WTC11 (cell line): ENCODE results near the gene CORO6. TPM values are rescaled to one million over a fixed set of nuclear protein-coding genes. Genes with fewer than 3 reads are reported as not detected.

Experiments
- CBFB ChIP-seq: sonication (generic); formaldehyde crosslinking; IDR thresholded peaks from 2 replicates; pipeline ENCODE4 v1.8.1; 2022; ENCODE audit warnings: mild to moderate bottlenecking, low read depth, missing genetic modification reagents
- IRF2 ChIP-seq: sonication (generic); formaldehyde crosslinking; IDR thresholded peaks from 2 replicates; pipeline ENCODE4 v1.8.0; 2022; ENCODE audit warnings: low read depth, missing genetic modification reagents, borderline replicate concordance
- JUN ChIP-seq: sonication (generic); formaldehyde crosslinking; IDR thresholded peaks from 2 replicates; pipeline ENCODE4 v1.8.0; 2023; ENCODE audit warnings: mild to moderate bottlenecking, missing genetic modification reagents
- KAT7 ChIP-seq: sonication (generic); formaldehyde crosslinking; IDR thresholded peaks from 2 replicates; pipeline ENCODE4 v1.8.1; 2023; ENCODE audit warnings: missing genetic modification reagents, mild to moderate bottlenecking, borderline replicate concordance
- OVOL2 ChIP-seq: fragments of 250-450 bp; sonication (Bioruptor Pico); IDR thresholded peaks from 2 replicates; pipeline ENCODE4 v1.9.0; 2021; ENCODE audit warnings: mild to moderate bottlenecking, borderline replicate concordance
- PRRX2 ChIP-seq: fragments of 250-450 bp; sonication (Bioruptor Pico); IDR thresholded peaks from 2 replicates; pipeline ENCODE4 v1.8.0; 2021; ENCODE audit warnings: mild to moderate bottlenecking
- RORB ChIP-seq: fragments of 250-450 bp; sonication (Bioruptor Pico); IDR thresholded peaks from 2 replicates; pipeline ENCODE4 v1.9.0; 2021; ENCODE audit warnings: mild to moderate bottlenecking
- SMAD4 ChIP-seq: sonication (generic); formaldehyde crosslinking; IDR thresholded peaks from 2 replicates; pipeline ENCODE4 v1.8.0; 2022; ENCODE audit warnings: mild to moderate bottlenecking, missing genetic modification reagents
- SOX15 ChIP-seq: fragments of 250-450 bp; sonication (Bioruptor Pico); IDR thresholded peaks from 2 replicates; pipeline ENCODE4 v1.9.0; 2021; ENCODE audit warnings: mild to moderate bottlenecking
- SP1 ChIP-seq: sonication (generic); formaldehyde crosslinking; conservative IDR thresholded peaks from 2 replicates; pipeline ENCODE4 v1.8.1; 2022; ENCODE audit warnings: missing genetic modification reagents
- TCF7 ChIP-seq: sonication (generic); formaldehyde crosslinking; IDR thresholded peaks from 2 replicates; pipeline ENCODE4 v1.8.0; 2022; ENCODE audit warnings: mild to moderate bottlenecking, low read depth, missing genetic modification reagents, moderate library complexity
- TEAD1 ChIP-seq: sonication (generic); formaldehyde crosslinking; IDR thresholded peaks from 2 replicates; pipeline ENCODE4 v1.8.0; 2022; ENCODE audit warnings: mild to moderate bottlenecking, missing genetic modification reagents
- total RNA-seq: library from RNA; stranded (reverse); gene quantifications from 3 replicates; pipeline ENCODE4 v1.2.3, GENCODE V29; 2021
- TF ChIP-seq, protein P1 (sequence below): sonication (generic); formaldehyde crosslinking; IDR thresholded peaks from 2 replicates; pipeline ENCODE4 v1.8.1; 2023; ENCODE audit warnings: mild to moderate bottlenecking, missing genetic modification reagents
- TF ChIP-seq, protein P2 (sequence below): sonication (generic); formaldehyde crosslinking; IDR thresholded peaks from 2 replicates; pipeline ENCODE4 v1.8.1; 2022; ENCODE audit warnings: missing genetic modification reagents, borderline replicate concordance
- TF ChIP-seq, protein P3 (sequence below): sonication (generic); formaldehyde crosslinking; IDR thresholded peaks from 2 replicates; pipeline ENCODE4 v1.8.0; 2023; ENCODE audit warnings: missing genetic modification reagents
- TF ChIP-seq, protein P4 (sequence below): sonication (generic); formaldehyde crosslinking; IDR thresholded peaks from 2 replicates; pipeline ENCODE4 v1.8.0; 2022; ENCODE audit warnings: mild to moderate bottlenecking, missing genetic modification reagents
- TF ChIP-seq, protein P5 (sequence below): sonication (generic); formaldehyde crosslinking; IDR thresholded peaks from 2 replicates; pipeline ENCODE4 v1.8.0; 2022; ENCODE audit warnings: mild to moderate bottlenecking, missing genetic modification reagents
- TF ChIP-seq, protein P6 (sequence below): sonication (generic); formaldehyde crosslinking; IDR thresholded peaks from 2 replicates; pipeline ENCODE4 v1.8.1; 2022; ENCODE audit warnings: low read depth, mild to moderate bottlenecking, moderate library complexity, missing genetic modification reagents, borderline replicate concordance
- TF ChIP-seq, protein P7 (sequence below): sonication (generic); formaldehyde crosslinking; IDR thresholded peaks from 2 replicates; pipeline ENCODE4 v1.8.0; 2023; ENCODE audit warnings: mild to moderate bottlenecking, missing genetic modification reagents
- TF ChIP-seq, protein P8 (sequence below): fragments of 250-450 bp; sonication (Bioruptor Pico); conservative IDR thresholded peaks from 2 replicates; pipeline ENCODE4 v1.9.0; 2021; ENCODE audit warnings: mild to moderate bottlenecking
- TF ChIP-seq, protein P9 (sequence below): sonication (generic); formaldehyde crosslinking; IDR thresholded peaks from 2 replicates; pipeline ENCODE4 v1.8.0; 2022; ENCODE audit warnings: missing genetic modification reagents

Gene CORO6
- total RNA-seq, 1 experiment from 2014 or later = 8.9 TPM

DNA sequence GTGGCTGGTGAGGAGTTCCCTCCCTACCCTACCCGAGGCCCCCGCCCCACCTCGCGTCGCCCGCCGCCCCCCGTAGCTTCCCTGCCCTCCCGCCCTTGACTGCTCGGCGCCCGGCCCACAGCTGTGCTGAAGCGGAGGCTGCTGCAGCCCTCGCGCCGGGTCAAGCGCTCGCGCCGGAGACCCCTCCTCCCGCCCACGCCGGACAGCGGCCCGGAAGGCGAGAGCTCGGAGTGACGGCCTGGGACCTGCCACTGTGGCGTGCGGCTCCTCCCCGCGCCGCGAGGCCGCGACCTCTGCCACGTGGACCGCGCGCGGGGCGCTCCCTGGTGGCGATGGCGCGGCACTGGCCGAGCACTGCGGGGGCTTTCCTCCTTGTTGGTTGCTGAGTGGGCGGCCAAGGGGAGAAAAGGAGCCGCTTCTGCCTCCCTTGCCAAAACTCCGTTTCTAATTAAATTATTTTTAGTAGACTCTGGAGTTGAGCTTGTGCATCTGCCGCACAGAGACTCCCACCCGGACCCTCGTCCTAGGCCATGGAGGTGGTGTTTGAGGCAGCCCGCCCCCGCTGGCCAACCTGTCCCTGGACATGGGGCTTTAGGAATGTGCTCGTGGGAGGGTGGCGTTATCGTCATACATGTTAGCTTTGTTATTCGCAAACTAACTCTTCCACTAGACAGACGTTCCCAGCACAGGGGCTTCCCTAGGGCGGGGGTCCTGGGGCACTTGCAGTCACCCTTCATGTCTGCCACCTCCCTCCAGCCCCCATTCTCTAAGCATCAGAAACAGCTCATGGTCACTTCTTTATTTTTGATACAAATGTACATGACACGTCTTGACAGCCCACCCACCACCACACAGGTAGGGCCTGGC lies 49.8 kb downstream of the CORO6 start (continued):
- TF ChIP-seq CBFB (CRISPR knock-in tag) (no peak), TEAD1 (CRISPR knock-in tag) (no peak), KAT7 (no peak), OVOL2 (no peak), SOX15 (CRISPR knock-in tag) (no peak), PRRX2 (CRISPR knock-in tag) (no peak), SP1 (CRISPR knock-in tag) (peak; percentile 64), SMAD4 (CRISPR knock-in tag) (no peak), TCF7 (CRISPR knock-in tag) (no peak), JUN (CRISPR knock-in tag) (no peak), RORB (CRISPR knock-in tag) (no peak), IRF2 (CRISPR knock-in tag) (no peak; the same call in 1 of the 2 replicates)
- TF ChIP-seq, protein P1, sequence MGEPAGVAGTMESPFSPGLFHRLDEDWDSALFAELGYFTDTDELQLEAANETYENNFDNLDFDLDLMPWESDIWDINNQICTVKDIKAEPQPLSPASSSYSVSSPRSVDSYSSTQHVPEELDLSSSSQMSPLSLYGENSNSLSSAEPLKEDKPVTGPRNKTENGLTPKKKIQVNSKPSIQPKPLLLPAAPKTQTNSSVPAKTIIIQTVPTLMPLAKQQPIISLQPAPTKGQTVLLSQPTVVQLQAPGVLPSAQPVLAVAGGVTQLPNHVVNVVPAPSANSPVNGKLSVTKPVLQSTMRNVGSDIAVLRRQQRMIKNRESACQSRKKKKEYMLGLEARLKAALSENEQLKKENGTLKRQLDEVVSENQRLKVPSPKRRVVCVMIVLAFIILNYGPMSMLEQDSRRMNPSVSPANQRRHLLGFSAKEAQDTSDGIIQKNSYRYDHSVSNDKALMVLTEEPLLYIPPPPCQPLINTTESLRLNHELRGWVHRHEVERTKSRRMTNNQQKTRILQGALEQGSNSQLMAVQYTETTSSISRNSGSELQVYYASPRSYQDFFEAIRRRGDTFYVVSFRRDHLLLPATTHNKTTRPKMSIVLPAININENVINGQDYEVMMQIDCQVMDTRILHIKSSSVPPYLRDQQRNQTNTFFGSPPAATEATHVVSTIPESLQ = no peak
- TF ChIP-seq, protein P2, sequence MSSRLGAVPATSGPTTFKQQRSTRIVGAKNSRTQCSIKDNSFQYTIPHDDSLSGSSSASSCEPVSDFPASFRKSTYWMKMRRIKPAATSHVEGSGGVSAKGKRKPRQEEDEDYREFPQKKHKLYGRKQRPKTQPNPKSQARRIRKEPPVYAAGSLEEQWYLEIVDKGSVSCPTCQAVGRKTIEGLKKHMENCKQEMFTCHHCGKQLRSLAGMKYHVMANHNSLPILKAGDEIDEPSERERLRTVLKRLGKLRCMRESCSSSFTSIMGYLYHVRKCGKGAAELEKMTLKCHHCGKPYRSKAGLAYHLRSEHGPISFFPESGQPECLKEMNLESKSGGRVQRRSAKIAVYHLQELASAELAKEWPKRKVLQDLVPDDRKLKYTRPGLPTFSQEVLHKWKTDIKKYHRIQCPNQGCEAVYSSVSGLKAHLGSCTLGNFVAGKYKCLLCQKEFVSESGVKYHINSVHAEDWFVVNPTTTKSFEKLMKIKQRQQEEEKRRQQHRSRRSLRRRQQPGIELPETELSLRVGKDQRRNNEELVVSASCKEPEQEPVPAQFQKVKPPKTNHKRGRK (CRISPR knock-in tag) = no peak
- TF ChIP-seq, protein P3, sequence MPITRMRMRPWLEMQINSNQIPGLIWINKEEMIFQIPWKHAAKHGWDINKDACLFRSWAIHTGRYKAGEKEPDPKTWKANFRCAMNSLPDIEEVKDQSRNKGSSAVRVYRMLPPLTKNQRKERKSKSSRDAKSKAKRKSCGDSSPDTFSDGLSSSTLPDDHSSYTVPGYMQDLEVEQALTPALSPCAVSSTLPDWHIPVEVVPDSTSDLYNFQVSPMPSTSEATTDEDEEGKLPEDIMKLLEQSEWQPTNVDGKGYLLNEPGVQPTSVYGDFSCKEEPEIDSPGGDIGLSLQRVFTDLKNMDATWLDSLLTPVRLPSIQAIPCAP (CRISPR knock-in tag) = no peak
- TF ChIP-seq, protein P4, sequence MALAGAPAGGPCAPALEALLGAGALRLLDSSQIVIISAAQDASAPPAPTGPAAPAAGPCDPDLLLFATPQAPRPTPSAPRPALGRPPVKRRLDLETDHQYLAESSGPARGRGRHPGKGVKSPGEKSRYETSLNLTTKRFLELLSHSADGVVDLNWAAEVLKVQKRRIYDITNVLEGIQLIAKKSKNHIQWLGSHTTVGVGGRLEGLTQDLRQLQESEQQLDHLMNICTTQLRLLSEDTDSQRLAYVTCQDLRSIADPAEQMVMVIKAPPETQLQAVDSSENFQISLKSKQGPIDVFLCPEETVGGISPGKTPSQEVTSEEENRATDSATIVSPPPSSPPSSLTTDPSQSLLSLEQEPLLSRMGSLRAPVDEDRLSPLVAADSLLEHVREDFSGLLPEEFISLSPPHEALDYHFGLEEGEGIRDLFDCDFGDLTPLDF (CRISPR knock-in tag) = no peak
- TF ChIP-seq, protein P5, sequence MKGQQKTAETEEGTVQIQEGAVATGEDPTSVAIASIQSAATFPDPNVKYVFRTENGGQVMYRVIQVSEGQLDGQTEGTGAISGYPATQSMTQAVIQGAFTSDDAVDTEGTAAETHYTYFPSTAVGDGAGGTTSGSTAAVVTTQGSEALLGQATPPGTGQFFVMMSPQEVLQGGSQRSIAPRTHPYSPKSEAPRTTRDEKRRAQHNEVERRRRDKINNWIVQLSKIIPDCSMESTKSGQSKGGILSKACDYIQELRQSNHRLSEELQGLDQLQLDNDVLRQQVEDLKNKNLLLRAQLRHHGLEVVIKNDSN (CRISPR knock-in tag) = no peak; the same call in 1 of the 2 replicates
- TF ChIP-seq, protein P6, sequence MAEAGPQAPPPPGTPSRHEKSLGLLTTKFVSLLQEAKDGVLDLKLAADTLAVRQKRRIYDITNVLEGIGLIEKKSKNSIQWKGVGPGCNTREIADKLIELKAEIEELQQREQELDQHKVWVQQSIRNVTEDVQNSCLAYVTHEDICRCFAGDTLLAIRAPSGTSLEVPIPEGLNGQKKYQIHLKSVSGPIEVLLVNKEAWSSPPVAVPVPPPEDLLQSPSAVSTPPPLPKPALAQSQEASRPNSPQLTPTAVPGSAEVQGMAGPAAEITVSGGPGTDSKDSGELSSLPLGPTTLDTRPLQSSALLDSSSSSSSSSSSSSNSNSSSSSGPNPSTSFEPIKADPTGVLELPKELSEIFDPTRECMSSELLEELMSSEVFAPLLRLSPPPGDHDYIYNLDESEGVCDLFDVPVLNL (CRISPR knock-in tag) = no peak
- TF ChIP-seq, protein P7, sequence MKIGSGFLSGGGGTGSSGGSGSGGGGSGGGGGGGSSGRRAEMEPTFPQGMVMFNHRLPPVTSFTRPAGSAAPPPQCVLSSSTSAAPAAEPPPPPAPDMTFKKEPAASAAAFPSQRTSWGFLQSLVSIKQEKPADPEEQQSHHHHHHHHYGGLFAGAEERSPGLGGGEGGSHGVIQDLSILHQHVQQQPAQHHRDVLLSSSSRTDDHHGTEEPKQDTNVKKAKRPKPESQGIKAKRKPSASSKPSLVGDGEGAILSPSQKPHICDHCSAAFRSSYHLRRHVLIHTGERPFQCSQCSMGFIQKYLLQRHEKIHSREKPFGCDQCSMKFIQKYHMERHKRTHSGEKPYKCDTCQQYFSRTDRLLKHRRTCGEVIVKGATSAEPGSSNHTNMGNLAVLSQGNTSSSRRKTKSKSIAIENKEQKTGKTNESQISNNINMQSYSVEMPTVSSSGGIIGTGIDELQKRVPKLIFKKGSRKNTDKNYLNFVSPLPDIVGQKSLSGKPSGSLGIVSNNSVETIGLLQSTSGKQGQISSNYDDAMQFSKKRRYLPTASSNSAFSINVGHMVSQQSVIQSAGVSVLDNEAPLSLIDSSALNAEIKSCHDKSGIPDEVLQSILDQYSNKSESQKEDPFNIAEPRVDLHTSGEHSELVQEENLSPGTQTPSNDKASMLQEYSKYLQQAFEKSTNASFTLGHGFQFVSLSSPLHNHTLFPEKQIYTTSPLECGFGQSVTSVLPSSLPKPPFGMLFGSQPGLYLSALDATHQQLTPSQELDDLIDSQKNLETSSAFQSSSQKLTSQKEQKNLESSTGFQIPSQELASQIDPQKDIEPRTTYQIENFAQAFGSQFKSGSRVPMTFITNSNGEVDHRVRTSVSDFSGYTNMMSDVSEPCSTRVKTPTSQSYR (CRISPR knock-in tag) = no peak
- TF ChIP-seq, protein P8, sequence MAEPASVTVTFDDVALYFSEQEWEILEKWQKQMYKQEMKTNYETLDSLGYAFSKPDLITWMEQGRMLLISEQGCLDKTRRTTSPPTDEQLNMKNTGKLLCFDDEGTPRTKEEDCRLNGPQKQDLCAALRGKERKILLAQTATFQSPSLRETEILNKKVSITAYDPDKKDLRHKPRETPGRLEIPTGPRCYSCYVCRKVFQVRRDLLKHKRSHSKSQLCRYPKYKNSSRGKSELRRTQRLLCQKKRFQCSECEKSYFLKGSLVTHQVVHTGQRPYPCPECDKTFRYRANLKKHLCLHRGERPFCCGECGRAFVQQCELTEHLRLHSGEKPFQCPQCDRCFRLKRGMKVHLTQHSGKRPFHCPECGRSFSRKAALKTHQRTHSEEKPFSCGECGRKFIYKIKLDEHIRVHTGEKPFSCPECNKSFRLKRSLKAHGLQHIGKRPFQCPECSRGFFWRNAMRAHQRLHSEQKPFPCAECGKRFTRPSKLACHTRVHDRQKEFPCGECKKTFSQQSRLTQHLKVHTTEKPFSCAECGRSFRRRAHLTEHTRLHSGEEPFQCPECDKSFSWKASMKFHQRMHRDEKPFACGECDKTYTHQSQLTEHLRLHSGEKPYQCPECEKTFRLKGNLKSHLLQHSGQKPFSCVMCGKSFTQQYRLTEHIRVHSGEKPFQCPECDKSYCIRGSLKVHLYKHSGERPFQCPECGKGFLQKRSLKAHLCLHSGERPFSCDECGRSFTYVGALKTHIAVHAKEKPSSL (CRISPR knock-in tag) = no peak
- TF ChIP-seq, protein P9, sequence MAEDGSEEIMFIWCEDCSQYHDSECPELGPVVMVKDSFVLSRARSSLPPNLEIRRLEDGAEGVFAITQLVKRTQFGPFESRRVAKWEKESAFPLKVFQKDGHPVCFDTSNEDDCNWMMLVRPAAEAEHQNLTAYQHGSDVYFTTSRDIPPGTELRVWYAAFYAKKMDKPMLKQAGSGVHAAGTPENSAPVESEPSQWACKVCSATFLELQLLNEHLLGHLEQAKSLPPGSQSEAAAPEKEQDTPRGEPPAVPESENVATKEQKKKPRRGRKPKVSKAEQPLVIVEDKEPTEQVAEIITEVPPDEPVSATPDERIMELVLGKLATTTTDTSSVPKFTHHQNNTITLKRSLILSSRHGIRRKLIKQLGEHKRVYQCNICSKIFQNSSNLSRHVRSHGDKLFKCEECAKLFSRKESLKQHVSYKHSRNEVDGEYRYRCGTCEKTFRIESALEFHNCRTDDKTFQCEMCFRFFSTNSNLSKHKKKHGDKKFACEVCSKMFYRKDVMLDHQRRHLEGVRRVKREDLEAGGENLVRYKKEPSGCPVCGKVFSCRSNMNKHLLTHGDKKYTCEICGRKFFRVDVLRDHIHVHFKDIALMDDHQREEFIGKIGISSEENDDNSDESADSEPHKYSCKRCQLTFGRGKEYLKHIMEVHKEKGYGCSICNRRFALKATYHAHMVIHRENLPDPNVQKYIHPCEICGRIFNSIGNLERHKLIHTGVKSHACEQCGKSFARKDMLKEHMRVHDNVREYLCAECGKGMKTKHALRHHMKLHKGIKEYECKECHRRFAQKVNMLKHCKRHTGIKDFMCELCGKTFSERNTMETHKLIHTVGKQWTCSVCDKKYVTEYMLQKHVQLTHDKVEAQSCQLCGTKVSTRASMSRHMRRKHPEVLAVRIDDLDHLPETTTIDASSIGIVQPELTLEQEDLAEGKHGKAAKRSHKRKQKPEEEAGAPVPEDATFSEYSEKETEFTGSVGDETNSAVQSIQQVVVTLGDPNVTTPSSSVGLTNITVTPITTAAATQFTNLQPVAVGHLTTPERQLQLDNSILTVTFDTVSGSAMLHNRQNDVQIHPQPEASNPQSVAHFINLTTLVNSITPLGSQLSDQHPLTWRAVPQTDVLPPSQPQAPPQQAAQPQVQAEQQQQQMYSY (CRISPR knock-in tag) = no peak
